T-helper 17 cell (primary cell): ENCODE results near the gene C1QTNF1. TPM values are rescaled to one million over a fixed set of nuclear protein-coding genes. Genes with fewer than 3 reads are reported as not detected.
A peak's percentile ranks its signal among the peaks of the same experiment; 100 is the strongest.
"Not testable (repeated sequence)": the region's sequence is repeated elsewhere in the genome, so short reads cannot be mapped to it uniquely, and the experiment has no call there.

Experiments used
- ATAC-seq: fragments of 150-1000 bp; cut with Tn5 transposase; 2 replicates; pipeline ENCODE4 v1.10.0; 2021; ENCODE audit warnings: mild to moderate bottlenecking, moderate library complexity
- DNase-seq, 3 donors: peaks; one replicate each; pipeline versions ENCODE4 v3.0.0 to v3.0.0-alpha.2; 2020 to 2021
- H3K9me3 ChIP-seq: one replicate; pipeline ENCODE4 v1.7.0; 2013; ENCODE audit warnings: low read length, mild to moderate bottlenecking; ENCODE audit not compliant: control insufficient read depth, poor library complexity, severe bottlenecking
- H3K27ac Mint-ChIP-seq: one replicate; pipeline ENCODE4 v1.8.0; 2022; ENCODE audit warnings: mild to moderate bottlenecking, moderate library complexity, mixed read lengths
- H3K27me3 Mint-ChIP-seq: one replicate; pipeline ENCODE4 v1.8.0; 2022; ENCODE audit warnings: mixed read lengths
- H3K36me3 Mint-ChIP-seq: one replicate; pipeline ENCODE4 v1.8.0; 2022; ENCODE audit warnings: low read depth, mixed read lengths
- H3K4me1 Mint-ChIP-seq: one replicate; pipeline ENCODE4 v1.8.0; 2022; ENCODE audit warnings: mild to moderate bottlenecking, mixed read lengths
- H3K4me3 Mint-ChIP-seq: one replicate; pipeline ENCODE4 v1.8.0; 2022; ENCODE audit warnings: mild to moderate bottlenecking, moderate library complexity, mixed read lengths
- total RNA-seq, 4 donors: library from RNA in 2 of 4; stranded (reverse) in 2 of 4; gene quantifications; one replicate each; pipeline ENCODE4 v1.2.3 and lab custom pipeline; 2022 to 2026

Gene C1QTNF1
- total RNA-seq, 2 donors from 2014 or later = 0.13 TPM; not detected in 1

DNA sequence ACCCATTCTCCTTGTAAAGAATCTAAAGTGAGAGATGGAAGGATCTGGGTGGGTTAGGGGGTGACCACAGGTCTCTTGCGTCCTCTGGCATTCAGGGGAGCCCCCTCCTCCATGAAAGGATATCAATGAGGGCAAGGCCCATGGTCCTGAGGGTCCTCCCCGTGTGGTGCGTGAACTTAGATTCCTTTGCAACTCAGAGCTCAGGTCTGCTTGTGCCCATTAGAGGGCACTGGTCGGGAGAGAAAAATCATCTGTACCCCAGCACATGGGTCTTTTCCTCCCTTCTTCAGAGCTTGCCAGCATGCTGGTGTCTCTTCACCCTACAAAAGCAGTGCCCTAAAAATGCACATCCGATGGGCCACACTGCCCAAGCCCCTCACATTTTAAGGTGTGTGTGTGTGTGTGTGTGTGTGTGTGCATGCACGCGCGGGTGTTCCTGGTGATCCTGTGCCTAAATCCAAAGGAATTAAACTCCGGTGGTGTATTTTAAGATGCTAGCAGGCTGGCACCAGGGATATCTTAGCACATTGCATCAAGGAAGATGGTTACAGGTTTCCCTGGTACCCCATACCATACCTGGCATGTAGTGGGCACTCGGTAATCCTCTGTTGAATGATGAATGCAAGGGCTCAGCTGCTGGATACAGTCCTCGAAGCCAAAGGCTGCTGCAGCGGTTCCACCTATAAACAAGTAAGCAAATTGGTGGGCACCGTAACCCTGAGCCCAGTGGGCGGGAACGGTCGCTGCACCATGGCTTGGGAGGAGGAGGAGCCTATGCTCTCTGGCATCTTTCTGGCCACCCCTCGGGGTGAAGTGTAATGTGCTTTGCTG lies 4.7 kb downstream of the C1QTNF1 start:
- H3K9me3 ChIP-seq = no peaks in the 10 kb centered on the region
- DNase-seq (no peak), ATAC-seq (no peak)
- Mint-ChIP-seq H3K36me3 (peaks cover 6% of the 10 kb centered on the region), H3K4me3 (no peak overlapping the region), H3K27me3 (peaks cover 53% of the 10 kb centered on the region), H3K27ac (no peak overlapping the region), H3K4me1 (peaks cover 10% of the 10 kb centered on the region)

DNA sequence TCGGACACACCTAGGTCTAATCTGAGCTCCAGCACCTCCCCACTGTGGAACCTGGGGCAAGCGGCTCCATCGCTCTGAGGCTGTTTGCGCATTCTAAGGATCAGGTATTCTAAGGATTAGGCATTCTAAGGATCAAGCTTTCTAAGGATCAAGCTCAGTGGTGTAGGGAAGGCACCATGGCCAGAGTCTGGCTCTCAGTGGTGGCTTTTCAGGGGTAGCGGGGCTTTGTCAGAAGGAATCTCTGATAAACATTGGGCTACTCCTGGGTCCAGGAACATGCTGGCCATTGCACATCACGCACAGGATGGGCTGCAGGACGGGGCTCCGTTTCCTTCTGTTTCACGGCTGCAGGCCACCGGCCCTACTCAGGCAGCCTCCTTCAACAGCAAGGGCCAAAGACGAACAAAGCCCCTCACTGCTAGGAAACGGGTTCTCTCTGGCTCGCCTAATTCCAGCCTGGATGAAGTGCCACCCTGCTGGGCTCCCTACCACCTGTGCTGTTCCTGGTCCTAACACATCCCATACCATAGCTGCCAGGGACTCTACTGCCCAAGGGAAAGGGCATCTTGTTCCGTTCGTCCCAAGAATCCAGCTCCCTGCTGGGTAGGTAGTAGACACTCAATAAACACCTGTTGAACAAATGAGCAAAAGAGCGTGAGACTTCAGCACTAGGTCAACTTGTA lies 5.5 kb downstream of the C1QTNF1 start:
- Mint-ChIP-seq H3K4me1 (peaks cover 7% of the 10 kb centered on the region), H3K36me3 (peaks cover 3% of the 10 kb centered on the region), H3K27ac (no peak overlapping the region), H3K4me3 (no peak overlapping the region), H3K27me3 (peaks cover 53% of the 10 kb centered on the region)
- DNase-seq (no peak), ATAC-seq (no peak)
- H3K9me3 ChIP-seq = no peaks in the 10 kb centered on the region

DNA sequence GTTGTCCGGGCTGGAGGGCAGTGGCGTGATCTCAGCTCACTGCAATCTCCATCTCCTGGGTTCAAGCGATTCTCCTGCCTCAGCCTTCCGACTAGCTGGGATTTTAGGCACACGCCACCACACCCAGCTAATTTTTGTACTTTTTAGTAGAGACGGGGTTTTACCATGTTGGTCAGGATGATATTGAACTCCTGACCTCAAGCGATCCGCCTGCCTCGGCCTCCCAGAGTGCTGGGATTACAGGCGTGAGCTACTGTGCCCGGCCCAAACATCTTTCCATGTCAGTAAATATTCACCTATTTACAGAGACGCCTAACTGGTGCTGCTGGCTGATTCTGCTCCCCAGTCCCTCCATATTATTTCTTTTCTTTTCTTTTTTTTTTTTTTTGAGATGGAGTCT lies 6.7 kb downstream of the C1QTNF1 start:
- H3K27me3 Mint-ChIP-seq = peaks cover 50% of the 10 kb centered on the region
- DNase-seq, H3K27ac Mint-ChIP-seq, H3K36me3 Mint-ChIP-seq, ATAC-seq, H3K4me1 Mint-ChIP-seq, H3K4me3 Mint-ChIP-seq, H3K9me3 ChIP-seq: not testable (repeated sequence)

DNA sequence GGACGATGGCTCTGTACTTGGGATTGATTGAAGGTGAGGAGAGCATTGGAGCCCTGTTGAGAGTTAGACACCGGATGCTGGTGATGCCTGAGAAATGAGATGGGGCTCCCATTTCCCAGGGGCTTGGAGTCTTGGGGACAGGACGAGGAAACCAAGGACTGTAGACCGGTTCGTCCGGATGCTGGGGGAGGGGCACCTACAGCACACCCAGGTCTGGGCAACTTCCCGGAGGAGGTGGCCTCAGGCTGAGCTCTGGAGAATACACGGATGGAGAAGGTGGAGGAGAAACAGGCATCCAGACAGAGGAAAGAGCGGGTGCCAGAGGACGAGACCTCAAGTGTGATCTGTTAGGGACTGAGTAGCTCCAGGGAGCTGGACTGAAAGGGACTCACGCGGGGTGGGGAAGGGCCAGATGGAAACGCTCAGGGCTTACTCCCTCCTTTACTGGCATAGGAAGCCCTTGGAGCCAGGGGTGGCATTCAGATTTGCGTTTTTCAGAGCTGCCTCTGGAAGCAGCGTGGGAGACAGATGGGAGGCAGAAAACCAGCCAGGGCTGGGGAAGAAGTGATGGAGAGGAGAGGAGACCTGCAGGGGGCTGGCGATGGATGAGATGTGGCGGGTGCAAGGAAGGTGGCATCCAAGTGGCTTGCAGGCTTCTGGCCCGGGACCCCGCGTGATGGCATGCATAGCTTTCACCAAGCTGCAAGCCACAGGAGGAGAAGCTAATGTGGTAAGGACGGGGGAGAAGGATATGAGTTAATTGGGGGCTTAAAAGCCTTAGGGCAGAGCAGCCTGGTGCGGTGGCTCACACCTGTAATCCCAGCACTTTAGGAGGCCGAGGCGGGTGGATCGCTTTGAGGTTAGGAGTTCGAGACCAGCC lies 8.3 kb downstream of the C1QTNF1 start:
- Mint-ChIP-seq H3K36me3 (peaks cover 3% of the 10 kb centered on the region), H3K27me3 (peaks cover 44% of the 10 kb centered on the region), H3K27ac (peak overlapping the region; percentile 67), H3K4me1 (peaks cover 3% of the 10 kb centered on the region), H3K4me3 (no peak overlapping the region)
- H3K9me3 ChIP-seq = no peaks in the 10 kb centered on the region
- DNase-seq = no peak
- no peak for ATAC-seq

DNA sequence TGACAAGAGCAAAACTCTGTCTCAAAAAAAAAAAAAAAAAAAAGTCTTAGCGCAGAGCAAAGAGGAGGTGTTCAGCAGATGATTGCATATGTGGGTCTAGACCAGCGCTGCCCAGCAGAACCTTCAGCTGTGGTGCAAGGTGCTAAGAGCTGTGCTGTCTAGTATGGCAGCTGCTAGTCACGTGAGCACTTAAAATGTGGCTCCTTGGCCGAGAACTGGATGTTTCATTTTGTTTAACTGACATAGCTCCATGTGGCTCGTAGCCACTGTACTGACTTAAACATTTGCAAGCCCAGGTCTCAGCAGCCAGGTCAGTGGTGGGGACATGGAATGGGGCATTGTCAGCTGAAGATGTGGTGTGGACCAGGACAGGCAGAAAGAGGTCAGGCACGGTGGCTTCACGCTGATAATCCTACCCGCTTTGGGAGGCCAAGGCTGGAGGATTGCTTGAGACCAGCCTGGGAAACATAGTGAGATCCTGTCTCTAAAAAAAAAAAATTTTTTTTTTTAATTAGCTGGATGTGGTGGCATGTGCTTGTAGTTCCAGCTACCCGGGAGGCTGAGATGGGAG lies 9.2 kb downstream of the C1QTNF1 start:
- DNase-seq (no peak), ATAC-seq (no peak)
- Mint-ChIP-seq H3K27ac (no peak overlapping the region), H3K4me1 (peaks cover 3% of the 10 kb centered on the region), H3K27me3 (peaks cover 37% of the 10 kb centered on the region), H3K4me3 (no peak overlapping the region), H3K36me3 (peaks cover 3% of the 10 kb centered on the region)
- no peaks in the 10 kb centered on the region for H3K9me3 ChIP-seq

DNA sequence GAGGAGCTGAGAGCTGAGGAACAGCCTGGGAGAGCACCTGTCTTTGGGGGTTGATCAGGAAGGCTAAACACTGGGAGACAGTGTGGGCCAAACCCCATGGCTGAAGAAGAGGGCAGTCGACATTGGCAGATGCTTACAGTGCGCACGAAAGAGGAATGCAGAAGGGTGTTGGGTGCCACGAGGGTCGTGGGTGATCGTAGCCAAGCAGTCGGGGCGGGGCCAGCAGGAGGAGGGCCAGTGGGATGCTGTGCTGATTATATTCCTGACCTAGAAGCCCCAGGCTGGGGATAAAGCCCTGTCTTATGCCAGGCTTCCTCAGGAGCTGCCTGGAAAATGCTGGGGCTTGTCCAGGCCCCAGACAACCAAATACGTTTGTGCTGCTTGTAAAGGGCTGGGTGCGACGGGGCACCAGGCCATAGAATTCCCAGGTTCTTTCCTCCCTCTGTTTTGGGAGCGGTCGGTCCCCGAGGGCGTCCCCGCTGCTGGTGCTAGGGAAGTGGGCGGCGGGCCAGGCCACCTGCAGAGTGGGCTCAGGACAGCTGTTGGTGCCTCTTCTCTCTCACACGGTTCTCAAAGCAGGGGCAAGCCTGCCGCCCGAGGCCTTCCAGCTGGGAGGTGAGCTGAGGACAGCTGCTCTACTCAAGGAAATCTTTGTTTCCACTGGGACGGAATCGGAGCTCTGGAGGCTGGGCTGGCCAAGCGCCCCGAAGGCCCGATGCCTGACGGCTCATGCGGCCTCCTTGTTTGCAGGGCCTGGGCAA lies 10.0 kb downstream of the C1QTNF1 start:
- Mint-ChIP-seq H3K36me3 (peaks cover 3% of the 10 kb centered on the region), H3K27ac (no peak overlapping the region), H3K4me1 (peaks cover 3% of the 10 kb centered on the region), H3K4me3 (no peak overlapping the region), H3K27me3 (peaks cover 31% of the 10 kb centered on the region)
- no peaks in the 10 kb centered on the region for H3K9me3 ChIP-seq
- no peak for ATAC-seq
- DNase-seq = no peak

DNA sequence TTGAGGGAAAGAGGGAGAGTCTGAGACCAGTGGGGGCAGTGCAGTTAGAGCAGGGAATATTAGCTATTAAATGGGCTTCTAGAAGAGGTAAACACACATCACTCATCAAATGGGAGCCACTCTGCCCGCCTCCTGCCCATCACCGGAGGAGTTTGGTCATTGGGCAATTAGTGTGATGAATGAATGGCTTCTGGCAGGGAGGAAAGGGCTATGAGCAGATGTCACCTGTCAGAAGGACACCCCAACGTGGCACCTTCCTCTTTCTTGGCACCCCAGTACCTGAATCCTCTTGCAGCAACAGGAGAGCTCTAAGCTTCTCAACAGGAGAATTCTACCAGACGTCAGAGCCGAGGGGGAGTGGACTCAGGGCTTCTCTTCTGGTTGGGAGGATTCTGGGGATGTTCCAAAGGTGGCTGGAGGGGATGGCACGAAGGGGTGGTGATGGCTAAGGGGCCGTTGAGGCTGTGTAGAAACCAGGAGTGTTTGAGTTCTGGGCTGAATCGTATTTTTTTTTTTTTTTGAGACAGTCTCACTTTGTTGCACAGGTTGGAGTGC lies 11.0 kb downstream of the C1QTNF1 start:
- DNase-seq (no peak), ATAC-seq (no peak)
- H3K9me3 ChIP-seq = no peaks in the 10 kb centered on the region
- peaks cover 3% of the 10 kb centered on the region for H3K36me3 Mint-ChIP-seq
- no peak overlapping the region for H3K4me3 Mint-ChIP-seq
- peaks cover 27% of the 10 kb centered on the region for H3K27me3 Mint-ChIP-seq
- H3K4me1 Mint-ChIP-seq = peaks cover 3% of the 10 kb centered on the region
- H3K27ac Mint-ChIP-seq = no peak overlapping the region

DNA sequence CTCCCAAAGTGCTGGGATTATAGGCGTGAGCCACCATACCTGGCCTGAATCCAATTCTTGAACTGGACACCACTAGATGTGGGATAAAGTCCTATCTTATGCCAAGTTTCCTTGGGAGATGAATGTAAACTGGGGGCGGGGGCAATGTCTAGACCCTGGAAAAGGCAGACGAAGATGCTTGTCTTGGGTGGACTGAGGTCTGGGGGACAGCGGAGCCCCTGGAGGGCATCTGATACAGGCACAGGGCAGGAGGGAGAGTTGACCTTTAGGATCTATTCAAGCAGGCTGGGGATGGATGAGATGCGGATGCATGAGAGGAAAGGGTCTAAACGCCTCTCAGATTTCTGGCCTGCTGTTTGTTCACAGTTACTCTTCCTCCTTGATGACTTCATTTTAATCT lies 11.7 kb downstream of the C1QTNF1 start:
- ATAC-seq = no peak
- peaks cover 3% of the 10 kb centered on the region for H3K4me1 Mint-ChIP-seq

DNA sequence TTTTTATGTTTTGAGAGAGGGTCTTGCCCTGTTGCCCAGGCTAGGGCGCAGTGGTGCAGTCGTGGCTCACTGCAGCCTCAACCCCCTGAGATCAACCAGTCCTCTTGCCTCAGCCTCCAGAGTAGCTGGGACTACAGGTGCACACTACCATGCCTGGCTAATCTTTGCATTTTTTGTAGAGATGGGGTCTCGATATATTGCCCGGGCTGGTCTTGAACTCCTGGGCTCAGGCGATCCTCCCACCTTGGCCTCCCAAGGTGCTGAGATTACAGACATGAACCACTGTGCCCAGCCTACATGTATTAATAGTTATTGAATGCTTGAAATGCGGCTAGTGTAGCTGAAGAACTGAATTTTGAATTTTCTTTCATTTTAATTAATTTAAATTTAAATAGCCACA lies 12.2 kb downstream of the C1QTNF1 start:
- DNase-seq (no peak), ATAC-seq (no peak)
- H3K9me3 ChIP-seq = no peaks in the 10 kb centered on the region
- no peak overlapping the region for H3K27ac Mint-ChIP-seq
- H3K36me3 Mint-ChIP-seq = peaks cover 3% of the 10 kb centered on the region
- H3K4me1 Mint-ChIP-seq = peaks cover 3% of the 10 kb centered on the region
- no peak overlapping the region for H3K4me3 Mint-ChIP-seq
- peaks cover 20% of the 10 kb centered on the region for H3K27me3 Mint-ChIP-seq

More for the DNA sequence above, 11.7 kb downstream of the C1QTNF1 start:
- H3K9me3 ChIP-seq = no peaks in the 10 kb centered on the region
- Mint-ChIP-seq H3K27ac (no peak overlapping the region), H3K36me3 (peaks cover 3% of the 10 kb centered on the region), H3K4me3 (no peak overlapping the region), H3K27me3 (peaks cover 21% of the 10 kb centered on the region)
- no peak for DNase-seq

DNA sequence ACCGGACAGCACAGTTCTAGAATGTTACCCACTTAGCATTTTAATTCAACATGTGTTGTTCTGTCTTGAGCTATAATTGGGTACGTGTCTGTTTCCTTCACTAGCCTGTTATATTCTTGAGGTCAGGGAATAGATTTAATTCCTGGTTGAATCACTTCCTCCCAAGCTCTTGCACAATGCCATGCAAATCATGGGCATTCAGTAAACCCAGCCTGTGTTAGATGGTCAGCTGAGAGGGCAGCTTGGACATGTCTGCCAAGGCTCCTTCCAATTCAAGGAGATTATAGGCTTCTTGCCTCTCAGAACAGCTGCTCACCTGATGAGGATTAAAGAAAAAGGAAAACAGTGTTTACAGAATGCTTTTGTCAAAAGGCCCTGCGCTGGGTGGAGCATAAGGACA lies 12.6 kb downstream of the C1QTNF1 start:
- Mint-ChIP-seq H3K27me3 (peaks cover 16% of the 10 kb centered on the region), H3K36me3 (peaks cover 2% of the 10 kb centered on the region), H3K4me3 (no peak overlapping the region), H3K4me1 (peaks cover 2% of the 10 kb centered on the region), H3K27ac (no peak overlapping the region)
- DNase-seq (no peak), ATAC-seq (no peak)
- no peaks in the 10 kb centered on the region for H3K9me3 ChIP-seq

DNA sequence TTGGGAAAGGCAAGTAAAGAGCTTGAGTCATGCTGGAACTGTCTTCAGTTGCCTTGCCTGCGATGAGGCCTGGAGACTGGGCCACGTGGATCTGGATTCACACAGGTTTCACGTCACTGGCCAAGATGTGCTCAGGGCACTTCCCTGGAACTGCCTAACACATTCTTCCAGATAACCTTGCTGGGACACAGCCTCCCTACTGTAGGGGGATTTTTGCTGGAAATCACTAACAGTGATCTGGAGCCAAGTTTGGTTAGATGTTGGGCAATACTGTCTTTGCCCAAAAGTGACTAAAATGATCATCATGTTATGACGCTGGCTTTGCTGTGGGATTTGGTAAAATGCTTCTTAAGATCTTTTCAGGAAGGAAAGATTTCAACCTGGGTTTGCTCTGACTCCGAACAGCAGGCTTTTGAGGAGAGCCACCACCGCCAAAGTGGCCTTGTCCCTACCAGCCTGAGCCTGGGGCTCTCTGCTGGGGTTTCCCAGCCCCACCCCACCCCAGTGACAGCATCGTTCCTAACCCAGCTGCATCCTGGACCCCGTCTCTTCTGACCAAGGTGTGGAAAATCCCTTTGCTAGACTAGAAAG lies 14.7 kb downstream of the C1QTNF1 start:
- Mint-ChIP-seq H3K27me3 (peaks cover 5% of the 10 kb centered on the region), H3K4me3 (no peak overlapping the region), H3K36me3 (no peaks in the 10 kb centered on the region), H3K27ac (peak overlapping the region; percentile 39), H3K4me1 (peaks cover 7% of the 10 kb centered on the region)
- DNase-seq (no peak), ATAC-seq (no peak)
- no peaks in the 10 kb centered on the region for H3K9me3 ChIP-seq

DNA sequence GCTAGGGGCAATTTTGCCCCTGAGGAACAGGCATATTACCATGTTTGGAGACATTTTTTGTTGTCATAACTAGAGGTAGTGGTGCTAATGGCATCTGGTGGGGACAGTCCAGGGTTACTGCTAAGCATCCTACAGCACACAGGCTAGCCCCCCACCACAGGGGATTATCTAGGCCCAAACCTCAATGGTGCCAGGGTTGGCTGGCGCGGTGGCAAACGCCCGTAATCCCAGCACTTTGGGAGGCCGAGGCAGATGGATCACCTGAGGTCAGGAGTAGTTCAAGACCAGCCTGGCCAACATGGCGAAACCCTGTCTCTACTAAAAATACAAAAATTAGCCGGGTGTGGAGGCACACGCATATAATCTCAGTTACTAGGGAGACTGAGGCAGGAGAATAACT lies 15.2 kb downstream of the C1QTNF1 start:
- Mint-ChIP-seq H3K4me3 (no peak overlapping the region), H3K27me3 (peaks cover 5% of the 10 kb centered on the region), H3K4me1 (peaks cover 7% of the 10 kb centered on the region), H3K36me3 (no peaks in the 10 kb centered on the region), H3K27ac (no peak overlapping the region)
- no peak for ATAC-seq
- H3K9me3 ChIP-seq = no peaks in the 10 kb centered on the region
- no peak for DNase-seq
